Large intestine (tissue), 3 donors: Measurements from ENCODE around the gene CACNA1B. TPM values are rescaled to one million over a fixed set of nuclear protein-coding genes. Genes with fewer than 3 reads are reported as not detected.

ENCODE experiments used
- DNase-seq, 2 donors: peaks; one replicate each; pipeline versions ENCODE4 v3.0.0 to v3.0.0-alpha.2; 2013
- H3K27ac ChIP-seq: one replicate; pipeline ENCODE4 v1.5.1; 2013; ENCODE audit warnings: low read length
- H3K27me3 ChIP-seq: 2 replicates; pipeline ENCODE4 v1.6.1; 2013; ENCODE audit warnings: low read length; ENCODE audit not compliant: control insufficient read depth, insufficient read depth
- H3K36me3 ChIP-seq: 2 replicates; pipeline ENCODE4 v1.6.1; 2013; ENCODE audit warnings: low read length; ENCODE audit not compliant: control insufficient read depth, insufficient read depth
- H3K4me1 ChIP-seq: one replicate; pipeline ENCODE4 v1.6.1; 2013; ENCODE audit warnings: low read length; ENCODE audit not compliant: control insufficient read depth, insufficient read depth
- H3K4me3 ChIP-seq: one replicate; pipeline ENCODE4 v1.5.1; 2013; ENCODE audit warnings: low read length
- H3K9me3 ChIP-seq: one replicate; pipeline ENCODE4 v1.6.1; 2013; ENCODE audit warnings: mild to moderate bottlenecking, low read depth, low read length, moderate library complexity; ENCODE audit not compliant: control insufficient read depth
- WGBS: methylation state at CpG from one replicate; pipeline ENCODE4 v1.1.5; 2013; ENCODE audit warnings: low lambda C conversion rate; ENCODE audit not compliant: insufficient coverage; 5-methylcytosine and 5-hydroxymethylcytosine counted together
- polyA plus RNA-seq: library from polyadenylated mRNA; unstranded; fragments of 120-200 nt; gene quantifications from one replicate; pipeline ENCODE4 v1.2.1, GENCODE V29; 2013

Gene CACNA1B
- polyA plus RNA-seq, 1 donor = 1.8 TPM

DNA sequence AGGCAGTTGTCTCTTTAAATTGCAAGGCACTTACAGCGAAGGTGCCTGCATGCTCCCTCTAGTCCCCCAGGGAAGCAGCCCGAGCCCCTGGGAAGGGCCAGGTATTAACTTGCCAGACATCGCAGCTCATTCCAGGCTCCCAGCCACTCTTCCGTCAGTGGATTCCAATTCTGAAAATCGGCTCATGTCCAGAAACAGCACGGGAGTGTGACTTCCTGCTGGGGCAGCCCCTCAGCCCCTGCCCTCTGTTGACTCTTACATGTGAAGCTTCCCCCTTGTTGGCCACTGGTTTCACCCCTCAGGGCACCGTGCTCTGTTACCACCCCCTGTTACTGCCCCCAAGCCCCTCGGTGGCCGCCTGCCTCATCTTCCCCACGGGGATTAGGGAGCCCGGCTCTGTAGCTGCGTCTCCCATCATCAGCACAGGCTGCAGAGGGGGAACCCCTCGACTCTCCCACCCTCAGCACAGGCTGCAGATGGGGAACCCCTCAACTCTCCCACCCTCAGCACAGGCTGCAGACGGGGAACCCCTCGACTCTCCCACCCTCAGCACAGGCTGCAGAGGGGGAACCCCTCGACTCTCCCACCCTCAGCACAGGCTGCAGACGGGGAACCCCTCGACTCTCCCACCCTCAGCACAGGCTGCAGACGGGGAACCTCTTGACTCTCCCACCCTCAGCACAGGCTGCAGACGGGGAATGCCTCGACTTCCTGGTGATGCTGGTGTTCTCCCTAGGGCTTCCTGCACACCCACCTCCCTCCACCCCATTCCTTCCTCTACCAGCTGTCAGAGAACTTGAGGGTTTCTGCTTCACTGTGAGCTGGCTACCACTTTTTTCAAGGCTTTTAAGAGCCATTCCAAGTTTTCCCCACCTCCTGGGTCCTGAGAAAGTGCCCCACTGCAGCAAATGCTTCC lies 11.1 kb upstream of the CACNA1B start:
- WGBS = no CpG with 5 or more reads among the region's 21 CpGs
- Histone ChIP-seq H3K36me3 (no peaks in the 10 kb centered on the region), H3K9me3 (no peaks in the 10 kb centered on the region), H3K27me3 (no peaks in the 10 kb centered on the region), H3K27ac (no peak overlapping the region), H3K4me3 (no peak overlapping the region), H3K4me1 (no peaks in the 10 kb centered on the region)
- no peak for DNase-seq

- Histone ChIP-seq H3K27me3 (peaks cover 3% of the 10 kb centered on the region), H3K9me3 (no peaks in the 10 kb centered on the region), H3K36me3 (no peaks in the 10 kb centered on the region), H3K4me1 (no peaks in the 10 kb centered on the region), H3K27ac (no peak overlapping the region), H3K4me3 (no peak overlapping the region)
- no peak for DNase-seq
- no CpG with 5 or more reads among the region's 3 CpGs for WGBS
These were observed 7.2 kb upstream of the CACNA1B start for GRCh38 chr9:137870432-137870831.

GRCh38 chr9:137872296-137872695 lies 5.3 kb upstream of the CACNA1B start:
- no peak overlapping the region for H3K4me3 ChIP-seq
- no peak for DNase-seq
- peaks cover 20% of the 10 kb centered on the region for H3K27me3 ChIP-seq
- WGBS = no CpG with 5 or more reads among the region's 10 CpGs
- peaks cover 7% of the 10 kb centered on the region for H3K9me3 ChIP-seq
- no peaks in the 10 kb centered on the region for H3K4me1 ChIP-seq
- no peaks in the 10 kb centered on the region for H3K36me3 ChIP-seq
- H3K27ac ChIP-seq = no peak overlapping the region

DNA sequence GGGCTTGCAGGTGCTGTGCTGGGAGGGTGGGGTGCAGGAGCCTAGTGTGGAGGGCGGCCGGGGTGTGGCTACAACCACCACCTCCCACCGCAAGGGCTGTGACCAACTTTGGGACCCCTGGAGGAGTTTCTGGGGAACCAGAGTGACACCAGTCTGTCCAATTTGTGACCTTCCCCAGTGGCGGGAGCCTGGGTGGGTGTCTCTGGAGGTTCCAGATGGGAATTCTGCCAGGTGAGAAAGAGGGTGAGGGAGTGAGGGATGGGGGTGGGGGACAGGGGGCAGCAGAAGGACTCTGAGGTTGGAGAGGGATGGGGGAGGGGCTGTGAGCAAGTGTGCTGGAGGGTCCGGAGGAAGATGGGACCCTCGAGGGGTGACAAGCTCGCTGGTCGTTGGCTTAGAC lies 4.2 kb upstream of the CACNA1B start:
- no peaks in the 10 kb centered on the region for H3K36me3 ChIP-seq
- H3K4me3 ChIP-seq = no peak overlapping the region
- no peaks in the 10 kb centered on the region for H3K4me1 ChIP-seq
- WGBS = no CpG with 5 or more reads among the region's 8 CpGs
- no peak overlapping the region for H3K27ac ChIP-seq
- H3K9me3 ChIP-seq = peaks cover 7% of the 10 kb centered on the region
- peaks cover 20% of the 10 kb centered on the region for H3K27me3 ChIP-seq
- DNase-seq = no peak

DNA sequence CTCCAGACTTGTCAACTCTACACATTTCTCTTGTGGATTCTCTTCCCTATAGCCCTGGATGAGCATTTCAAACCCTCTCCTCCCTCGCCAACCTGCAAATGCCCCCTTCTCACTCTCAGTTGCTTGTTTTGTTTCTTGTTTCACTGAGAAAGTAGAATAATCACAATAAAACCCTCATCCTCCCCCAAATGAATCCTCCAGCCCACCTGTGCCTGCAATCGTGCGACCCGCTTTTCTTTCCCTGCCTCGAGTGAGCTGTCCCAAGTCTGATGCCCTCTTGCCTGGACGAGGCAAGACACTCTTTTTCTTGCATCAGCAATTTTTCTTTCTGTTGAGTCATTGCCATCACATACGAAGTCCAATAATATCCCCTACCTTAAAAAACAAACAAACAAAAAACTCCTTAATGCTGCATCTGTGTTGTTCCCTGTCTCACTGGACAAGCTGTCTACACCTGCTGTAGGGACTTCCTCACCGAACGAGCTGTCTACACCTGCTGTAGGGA lies 3.7 kb upstream of the CACNA1B start:
- Histone ChIP-seq H3K27ac (no peak overlapping the region), H3K4me3 (no peak overlapping the region), H3K27me3 (peaks cover 22% of the 10 kb centered on the region), H3K9me3 (peaks cover 7% of the 10 kb centered on the region), H3K36me3 (no peaks in the 10 kb centered on the region), H3K4me1 (no peaks in the 10 kb centered on the region)
- no peak for DNase-seq
- 92% methylated on average over 5 of the region's 9 CpGs for whole genome bisulfite sequencing

DNA sequence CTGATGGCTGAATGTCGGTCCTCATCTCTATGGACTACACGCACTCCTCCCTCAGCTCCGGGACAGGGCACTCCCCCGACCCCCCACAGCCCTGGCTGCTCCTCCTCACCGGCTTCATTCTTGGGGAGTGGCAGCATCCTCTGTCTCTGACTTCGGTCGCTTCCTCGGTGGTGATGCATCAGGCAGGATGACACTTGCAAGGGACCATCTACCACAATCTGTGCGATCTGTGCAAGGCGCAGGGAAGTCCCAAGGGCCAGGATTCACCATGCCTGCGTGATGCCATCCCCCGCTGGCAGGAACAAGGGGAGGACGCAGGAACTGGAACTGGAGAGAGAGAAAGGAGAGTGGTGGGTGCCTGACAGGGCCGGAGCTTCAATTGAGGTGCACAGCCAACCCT lies 2.2 kb upstream of the CACNA1B start:
- peaks cover 7% of the 10 kb centered on the region for H3K9me3 ChIP-seq
- H3K27ac ChIP-seq = no peak overlapping the region
- peaks cover 25% of the 10 kb centered on the region for H3K27me3 ChIP-seq
- H3K4me1 ChIP-seq = no peaks in the 10 kb centered on the region
- no peak for DNase-seq
- no peak overlapping the region for H3K4me3 ChIP-seq
- no peaks in the 10 kb centered on the region for H3K36me3 ChIP-seq
- no CpG with 5 or more reads among the region's 14 CpGs for WGBS

GRCh38 chr9:137875846-137876245 lies 1.7 kb upstream of the CACNA1B start:
- WGBS = 100% methylated on average over 1 of the region's 10 CpGs
- DNase-seq = no peak
- Histone ChIP-seq H3K27ac (no peak overlapping the region), H3K4me3 (no peak overlapping the region), H3K36me3 (no peaks in the 10 kb centered on the region), H3K9me3 (peaks cover 7% of the 10 kb centered on the region), H3K4me1 (no peaks in the 10 kb centered on the region), H3K27me3 (peaks cover 25% of the 10 kb centered on the region)

DNA sequence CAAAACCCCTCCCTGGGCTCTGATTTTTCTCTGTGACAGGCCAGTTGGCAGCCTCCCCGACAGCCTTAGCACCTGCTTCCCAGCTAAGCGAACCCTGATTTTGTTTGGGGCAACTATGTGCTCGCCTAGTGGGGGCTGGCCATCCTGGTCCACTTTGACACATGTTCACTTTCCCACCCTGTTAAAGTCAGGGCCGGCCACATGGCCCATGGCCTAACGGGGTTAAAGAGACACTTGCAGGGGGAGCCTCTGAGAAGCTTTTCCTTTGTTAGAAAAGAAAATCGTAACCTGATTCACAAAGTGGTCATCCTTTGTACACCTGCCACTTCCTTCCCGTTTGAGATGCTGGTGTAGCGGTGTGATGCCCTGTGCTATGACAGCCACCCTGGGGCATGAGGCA lies 1.3 kb upstream of the CACNA1B start:
- H3K4me3 ChIP-seq = no peak overlapping the region
- H3K36me3 ChIP-seq = no peaks in the 10 kb centered on the region
- H3K27me3 ChIP-seq = peaks cover 25% of the 10 kb centered on the region
- no peak for DNase-seq
- no peak overlapping the region for H3K27ac ChIP-seq
- WGBS = no CpG with 5 or more reads among the region's 8 CpGs
- H3K4me1 ChIP-seq = no peaks in the 10 kb centered on the region
- H3K9me3 ChIP-seq = peaks cover 7% of the 10 kb centered on the region

- H3K4me3 ChIP-seq = no peak overlapping the region
- H3K27me3 ChIP-seq = peaks cover 25% of the 10 kb centered on the region
- H3K36me3 ChIP-seq = no peaks in the 10 kb centered on the region
- no peak overlapping the region for H3K27ac ChIP-seq
- no peaks in the 10 kb centered on the region for H3K4me1 ChIP-seq
- DNase-seq = no peak
- peaks cover 7% of the 10 kb centered on the region for H3K9me3 ChIP-seq
- no CpG with 5 or more reads among the region's 47 CpGs for WGBS
These were observed 698 bp upstream of the CACNA1B start for GRCh38 chr9:137876781-137877386.

DNA sequence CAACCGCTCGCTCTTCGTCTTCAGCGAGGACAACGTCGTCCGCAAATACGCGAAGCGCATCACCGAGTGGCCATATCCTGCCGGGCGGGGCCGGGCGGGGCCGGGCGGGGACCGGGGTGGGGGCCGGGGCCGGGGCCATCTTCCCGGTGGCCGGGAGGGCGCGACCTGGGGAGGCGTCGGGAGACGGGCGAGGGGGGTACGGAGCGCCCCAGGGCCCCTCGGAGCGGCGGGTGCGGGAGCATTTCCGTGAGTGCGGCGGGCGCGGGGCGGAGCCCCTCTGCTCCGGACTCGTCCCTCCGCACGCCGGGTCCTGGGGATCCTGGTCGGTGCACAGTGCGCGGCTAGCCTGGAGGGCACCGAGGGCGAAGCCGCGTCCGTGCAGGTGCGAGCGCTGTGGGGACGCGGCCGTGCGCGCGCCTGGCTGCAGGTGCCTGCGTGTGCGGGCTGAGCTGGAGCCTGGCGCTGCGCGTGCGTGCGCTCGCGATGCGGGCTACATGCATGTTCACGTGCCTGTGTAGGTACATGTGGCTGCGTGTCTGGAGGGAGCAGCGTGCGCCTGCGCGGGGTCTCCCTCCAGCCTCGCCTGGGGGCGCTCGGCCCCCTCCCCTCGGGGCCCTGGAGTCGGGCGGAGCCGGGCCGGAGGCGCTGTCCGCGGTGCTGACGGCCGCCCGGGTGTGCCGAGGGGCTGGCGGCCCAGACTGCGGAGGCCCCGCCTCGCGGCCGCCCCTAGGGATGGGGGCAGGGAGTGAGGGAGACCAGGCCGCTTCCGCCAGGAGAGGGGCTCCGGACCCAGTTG lies 762 bp downstream of the CACNA1B start:
- H3K27ac ChIP-seq = no peak overlapping the region
- no CpG with 5 or more reads among the region's 101 CpGs for WGBS
- peaks cover 7% of the 10 kb centered on the region for H3K9me3 ChIP-seq
- DNase-seq = peak; percentile 49 to 53
- H3K27me3 ChIP-seq = peaks cover 25% of the 10 kb centered on the region
- H3K4me1 ChIP-seq = no peaks in the 10 kb centered on the region
- no peak overlapping the region for H3K4me3 ChIP-seq
- no peaks in the 10 kb centered on the region for H3K36me3 ChIP-seq
